ENCODE data around the gene RPL13A. TPM values are rescaled to one million over a fixed set of nuclear protein-coding genes. Genes with fewer than 3 reads are reported as not detected.

Gene RPL13A
- total and polyA plus RNA-seq, 2 of the 13 experiments (the other 11 are each of a cell fraction or from before 2014, with no cell fraction given) = 2,601 to 3,407 TPM

DNA sequence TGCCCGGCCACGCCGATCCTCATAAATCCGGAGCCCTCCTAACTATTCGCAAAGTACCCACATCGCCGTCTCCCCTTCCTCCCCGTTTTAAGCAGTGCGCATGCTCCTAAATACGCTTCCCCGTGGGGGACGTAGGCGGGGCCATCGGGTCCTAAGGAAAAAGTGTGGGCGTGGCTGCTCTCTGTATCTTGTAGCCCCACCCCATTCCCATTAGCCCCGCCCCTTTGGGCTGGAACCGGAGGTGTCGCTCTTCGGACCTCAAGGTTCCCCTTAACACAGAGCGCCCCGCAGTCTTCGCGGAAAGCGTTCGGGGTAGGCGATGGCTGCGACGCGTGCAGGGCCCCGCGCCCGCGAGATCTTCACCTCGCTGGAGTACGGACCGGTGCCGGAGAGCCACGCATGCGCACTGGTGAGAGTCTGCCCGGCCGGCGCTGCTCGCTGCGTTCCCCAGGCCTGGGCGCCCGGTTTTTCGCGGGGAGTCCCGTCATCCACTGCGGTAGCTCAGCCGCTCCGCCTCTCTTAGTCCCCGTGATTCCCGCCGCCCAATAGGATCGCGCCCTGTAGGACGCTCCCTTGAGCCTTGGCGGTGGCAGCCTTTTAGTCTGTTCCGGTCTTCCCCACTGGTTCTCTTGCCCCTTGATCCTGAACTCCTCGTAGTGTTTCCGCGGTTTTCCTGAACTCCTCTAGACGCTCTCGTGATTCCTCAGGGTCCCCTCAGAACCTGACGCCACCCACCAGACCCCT, 34.2 kb upstream of the RPL13A start, which contains the start of gene ALDH16A1 (continued):
- no peak for TF ChIP-seq ZNF3 (CRISPR knock-in tag; IDR thresholded peaks at IDR 0.05)
- no peak for TF ChIP-seq MATR3 (CRISPR knock-in tag; IDR thresholded peaks at IDR 0.05)
- TF ChIP-seq IRX3 (CRISPR knock-in tag; IDR thresholded peaks at IDR 0.05; ENCODE audit: borderline replicate concordance, low read depth) = no peak
- TF ChIP-seq, protein P1, sequence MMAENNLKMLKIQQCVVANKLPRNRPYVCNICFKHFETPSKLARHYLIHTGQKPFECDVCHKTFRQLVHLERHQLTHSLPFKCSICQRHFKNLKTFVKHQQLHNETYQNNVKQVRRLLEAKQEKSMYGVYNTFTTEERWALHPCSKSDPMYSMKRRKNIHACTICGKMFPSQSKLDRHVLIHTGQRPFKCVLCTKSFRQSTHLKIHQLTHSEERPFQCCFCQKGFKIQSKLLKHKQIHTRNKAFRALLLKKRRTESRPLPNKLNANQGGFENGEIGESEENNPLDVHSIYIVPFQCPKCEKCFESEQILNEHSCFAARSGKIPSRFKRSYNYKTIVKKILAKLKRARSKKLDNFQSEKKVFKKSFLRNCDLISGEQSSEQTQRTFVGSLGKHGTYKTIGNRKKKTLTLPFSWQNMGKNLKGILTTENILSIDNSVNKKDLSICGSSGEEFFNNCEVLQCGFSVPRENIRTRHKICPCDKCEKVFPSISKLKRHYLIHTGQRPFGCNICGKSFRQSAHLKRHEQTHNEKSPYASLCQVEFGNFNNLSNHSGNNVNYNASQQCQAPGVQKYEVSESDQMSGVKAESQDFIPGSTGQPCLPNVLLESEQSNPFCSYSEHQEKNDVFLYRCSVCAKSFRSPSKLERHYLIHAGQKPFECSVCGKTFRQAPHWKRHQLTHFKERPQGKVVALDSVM (CRISPR knock-in tag; IDR thresholded peaks at IDR 0.05) = no peak
- TF ChIP-seq, protein P2, sequence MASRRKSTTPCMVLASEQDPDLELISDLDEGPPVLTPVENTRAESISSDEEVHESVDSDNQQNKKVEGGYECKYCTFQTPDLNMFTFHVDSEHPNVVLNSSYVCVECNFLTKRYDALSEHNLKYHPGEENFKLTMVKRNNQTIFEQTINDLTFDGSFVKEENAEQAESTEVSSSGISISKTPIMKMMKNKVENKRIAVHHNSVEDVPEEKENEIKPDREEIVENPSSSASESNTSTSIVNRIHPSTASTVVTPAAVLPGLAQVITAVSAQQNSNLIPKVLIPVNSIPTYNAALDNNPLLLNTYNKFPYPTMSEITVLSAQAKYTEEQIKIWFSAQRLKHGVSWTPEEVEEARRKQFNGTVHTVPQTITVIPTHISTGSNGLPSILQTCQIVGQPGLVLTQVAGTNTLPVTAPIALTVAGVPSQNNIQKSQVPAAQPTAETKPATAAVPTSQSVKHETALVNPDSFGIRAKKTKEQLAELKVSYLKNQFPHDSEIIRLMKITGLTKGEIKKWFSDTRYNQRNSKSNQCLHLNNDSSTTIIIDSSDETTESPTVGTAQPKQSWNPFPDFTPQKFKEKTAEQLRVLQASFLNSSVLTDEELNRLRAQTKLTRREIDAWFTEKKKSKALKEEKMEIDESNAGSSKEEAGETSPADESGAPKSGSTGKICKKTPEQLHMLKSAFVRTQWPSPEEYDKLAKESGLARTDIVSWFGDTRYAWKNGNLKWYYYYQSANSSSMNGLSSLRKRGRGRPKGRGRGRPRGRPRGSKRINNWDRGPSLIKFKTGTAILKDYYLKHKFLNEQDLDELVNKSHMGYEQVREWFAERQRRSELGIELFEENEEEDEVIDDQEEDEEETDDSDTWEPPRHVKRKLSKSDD (CRISPR knock-in tag; IDR thresholded peaks at IDR 0.05; ENCODE audit: low read depth) = no peak; the same call in 1 of the 2 replicates
- no peak for TF ChIP-seq PRMT3 (CRISPR knock-in tag; IDR thresholded peaks at IDR 0.05; ENCODE audit: borderline replicate concordance, low read depth)
- TF ChIP-seq ZNF382 (CRISPR knock-in tag; IDR thresholded peaks at IDR 0.05; ENCODE audit: borderline replicate concordance) = no peak
- TF ChIP-seq SP4 (CRISPR knock-in tag; IDR thresholded peaks at IDR 0.05) = peak; percentile 95
- TF ChIP-seq ZMAT3 (CRISPR knock-in tag; conservative IDR thresholded peaks at IDR 0.05) = peak; percentile 78; the same call in 1 of the 2 replicates
- TF ChIP-seq, protein P3, sequence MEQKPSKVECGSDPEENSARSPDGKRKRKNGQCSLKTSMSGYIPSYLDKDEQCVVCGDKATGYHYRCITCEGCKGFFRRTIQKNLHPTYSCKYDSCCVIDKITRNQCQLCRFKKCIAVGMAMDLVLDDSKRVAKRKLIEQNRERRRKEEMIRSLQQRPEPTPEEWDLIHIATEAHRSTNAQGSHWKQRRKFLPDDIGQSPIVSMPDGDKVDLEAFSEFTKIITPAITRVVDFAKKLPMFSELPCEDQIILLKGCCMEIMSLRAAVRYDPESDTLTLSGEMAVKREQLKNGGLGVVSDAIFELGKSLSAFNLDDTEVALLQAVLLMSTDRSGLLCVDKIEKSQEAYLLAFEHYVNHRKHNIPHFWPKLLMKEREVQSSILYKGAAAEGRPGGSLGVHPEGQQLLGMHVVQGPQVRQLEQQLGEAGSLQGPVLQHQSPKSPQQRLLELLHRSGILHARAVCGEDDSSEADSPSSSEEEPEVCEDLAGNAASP (CRISPR knock-in tag; IDR thresholded peaks at IDR 0.05; ENCODE audit: borderline replicate concordance) = no peak
- TF ChIP-seq CBFB (CRISPR knock-in tag; IDR thresholded peaks at IDR 0.05) = no peak
- TF ChIP-seq, protein P4, sequence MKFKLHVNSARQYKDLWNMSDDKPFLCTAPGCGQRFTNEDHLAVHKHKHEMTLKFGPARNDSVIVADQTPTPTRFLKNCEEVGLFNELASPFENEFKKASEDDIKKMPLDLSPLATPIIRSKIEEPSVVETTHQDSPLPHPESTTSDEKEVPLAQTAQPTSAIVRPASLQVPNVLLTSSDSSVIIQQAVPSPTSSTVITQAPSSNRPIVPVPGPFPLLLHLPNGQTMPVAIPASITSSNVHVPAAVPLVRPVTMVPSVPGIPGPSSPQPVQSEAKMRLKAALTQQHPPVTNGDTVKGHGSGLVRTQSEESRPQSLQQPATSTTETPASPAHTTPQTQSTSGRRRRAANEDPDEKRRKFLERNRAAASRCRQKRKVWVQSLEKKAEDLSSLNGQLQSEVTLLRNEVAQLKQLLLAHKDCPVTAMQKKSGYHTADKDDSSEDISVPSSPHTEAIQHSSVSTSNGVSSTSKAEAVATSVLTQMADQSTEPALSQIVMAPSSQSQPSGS (CRISPR knock-in tag; IDR thresholded peaks at IDR 0.05) = no peak; the same call in 1 of the 2 replicates
- TF ChIP-seq, protein P5, sequence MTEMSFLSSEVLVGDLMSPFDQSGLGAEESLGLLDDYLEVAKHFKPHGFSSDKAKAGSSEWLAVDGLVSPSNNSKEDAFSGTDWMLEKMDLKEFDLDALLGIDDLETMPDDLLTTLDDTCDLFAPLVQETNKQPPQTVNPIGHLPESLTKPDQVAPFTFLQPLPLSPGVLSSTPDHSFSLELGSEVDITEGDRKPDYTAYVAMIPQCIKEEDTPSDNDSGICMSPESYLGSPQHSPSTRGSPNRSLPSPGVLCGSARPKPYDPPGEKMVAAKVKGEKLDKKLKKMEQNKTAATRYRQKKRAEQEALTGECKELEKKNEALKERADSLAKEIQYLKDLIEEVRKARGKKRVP (CRISPR knock-in tag; IDR thresholded peaks at IDR 0.05) = peak in 1 of 2 experiments; percentile 43; a peak in 1 of 4 replicates
- no peak for TF ChIP-seq ZNF30 (CRISPR knock-in tag; IDR thresholded peaks at IDR 0.05)
- TF ChIP-seq, protein P6, sequence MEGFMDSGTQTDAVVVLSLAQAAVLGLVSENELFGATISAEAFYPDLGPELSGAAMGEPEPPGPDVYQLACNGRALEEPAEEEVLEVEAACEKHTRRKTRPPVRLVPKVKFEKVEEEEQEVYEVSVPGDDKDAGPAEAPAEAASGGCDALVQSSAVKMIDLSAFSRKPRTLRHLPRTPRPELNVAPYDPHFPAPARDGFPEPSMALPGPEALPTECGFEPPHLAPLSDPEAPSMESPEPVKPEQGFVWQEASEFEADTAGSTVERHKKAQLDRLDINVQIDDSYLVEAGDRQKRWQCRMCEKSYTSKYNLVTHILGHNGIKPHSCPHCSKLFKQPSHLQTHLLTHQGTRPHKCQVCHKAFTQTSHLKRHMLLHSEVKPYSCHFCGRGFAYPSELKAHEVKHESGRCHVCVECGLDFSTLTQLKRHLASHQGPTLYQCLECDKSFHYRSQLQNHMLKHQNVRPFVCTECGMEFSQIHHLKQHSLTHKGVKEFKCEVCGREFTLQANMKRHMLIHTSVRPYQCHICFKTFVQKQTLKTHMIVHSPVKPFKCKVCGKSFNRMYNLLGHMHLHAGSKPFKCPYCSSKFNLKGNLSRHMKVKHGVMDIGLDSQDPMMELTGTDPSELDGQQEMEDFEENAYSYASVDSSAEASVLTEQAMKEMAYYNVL (CRISPR knock-in tag; IDR thresholded peaks at IDR 0.05; ENCODE audit: borderline replicate concordance) = peak; percentile 73; the same call in 1 of the 2 replicates
- TF ChIP-seq ZKSCAN5 (CRISPR knock-in tag; IDR thresholded peaks at IDR 0.05) = no peak
- TF ChIP-seq TOE1 (CRISPR knock-in tag; IDR thresholded peaks at IDR 0.05) = 0 out of 2 replicates have a peak, but pooled peaks have one; percentile 75

Data from HepG2 (cell line).